Measurements from ENCODE around the gene AKAP13.

DNA sequence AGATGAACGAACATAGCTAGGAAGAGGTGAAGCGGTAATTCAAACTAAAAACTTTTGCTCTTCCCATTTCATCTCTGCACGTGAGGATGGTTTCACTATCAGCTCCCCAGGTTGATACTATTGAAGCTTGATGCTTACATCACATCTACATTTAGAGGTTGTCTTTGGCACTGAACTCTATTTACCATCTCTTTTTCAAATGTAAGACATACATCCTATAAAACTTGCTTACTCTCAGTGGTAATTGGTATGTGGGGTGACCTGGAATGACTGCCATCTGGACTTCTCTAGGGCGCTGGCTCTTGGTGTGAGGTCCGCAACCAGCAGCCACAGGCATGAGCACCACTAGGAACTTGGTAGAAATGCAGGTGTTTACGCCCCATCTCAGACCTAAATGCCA is 118.1 kb downstream of the AKAP13 start:
- TF ChIP-seq, protein P1, sequence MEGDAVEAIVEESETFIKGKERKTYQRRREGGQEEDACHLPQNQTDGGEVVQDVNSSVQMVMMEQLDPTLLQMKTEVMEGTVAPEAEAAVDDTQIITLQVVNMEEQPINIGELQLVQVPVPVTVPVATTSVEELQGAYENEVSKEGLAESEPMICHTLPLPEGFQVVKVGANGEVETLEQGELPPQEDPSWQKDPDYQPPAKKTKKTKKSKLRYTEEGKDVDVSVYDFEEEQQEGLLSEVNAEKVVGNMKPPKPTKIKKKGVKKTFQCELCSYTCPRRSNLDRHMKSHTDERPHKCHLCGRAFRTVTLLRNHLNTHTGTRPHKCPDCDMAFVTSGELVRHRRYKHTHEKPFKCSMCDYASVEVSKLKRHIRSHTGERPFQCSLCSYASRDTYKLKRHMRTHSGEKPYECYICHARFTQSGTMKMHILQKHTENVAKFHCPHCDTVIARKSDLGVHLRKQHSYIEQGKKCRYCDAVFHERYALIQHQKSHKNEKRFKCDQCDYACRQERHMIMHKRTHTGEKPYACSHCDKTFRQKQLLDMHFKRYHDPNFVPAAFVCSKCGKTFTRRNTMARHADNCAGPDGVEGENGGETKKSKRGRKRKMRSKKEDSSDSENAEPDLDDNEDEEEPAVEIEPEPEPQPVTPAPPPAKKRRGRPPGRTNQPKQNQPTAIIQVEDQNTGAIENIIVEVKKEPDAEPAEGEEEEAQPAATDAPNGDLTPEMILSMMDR (IDR thresholded peaks at IDR 0.05) = no peak
- TF ChIP-seq EP300 (IDR thresholded peaks at IDR 0.05) = no peak
- TF ChIP-seq POLR2AphosphoS5 (IDR thresholded peaks at IDR 0.05) = no peak
- TF ChIP-seq POLR2A (IDR thresholded peaks at IDR 0.05) = no peak
